PC-3 (cell line): Measurements from ENCODE around the gene TMEM270.

ENCODE experiments used
- EZH2 ChIP-seq: fragments of 300-600 bp; sonication (generic); IDR thresholded peaks from one replicate; pipeline ENCODE4 v1.6.1; 2017; ENCODE audit warnings: antibody characterized with exemption, mild to moderate bottlenecking, low read length; ENCODE audit not compliant: unreplicated experiment
- EZH2phosphoT487 ChIP-seq: fragments of 300-600 bp; sonication (generic); IDR thresholded peaks from 2 replicates; pipeline ENCODE4 v1.6.1; 2018; ENCODE audit warnings: mild to moderate bottlenecking, antibody characterized with exemption, low read length, borderline replicate concordance
- TF ChIP-seq, protein P1 (sequence below): fragments of 300-600 bp; sonication (generic); conservative IDR thresholded peaks from 2 replicates; pipeline ENCODE4 v1.5.1; 2017; ENCODE audit warnings: antibody characterized with exemption, low read depth, mild to moderate bottlenecking, low read length

- TF ChIP-seq, protein P1, sequence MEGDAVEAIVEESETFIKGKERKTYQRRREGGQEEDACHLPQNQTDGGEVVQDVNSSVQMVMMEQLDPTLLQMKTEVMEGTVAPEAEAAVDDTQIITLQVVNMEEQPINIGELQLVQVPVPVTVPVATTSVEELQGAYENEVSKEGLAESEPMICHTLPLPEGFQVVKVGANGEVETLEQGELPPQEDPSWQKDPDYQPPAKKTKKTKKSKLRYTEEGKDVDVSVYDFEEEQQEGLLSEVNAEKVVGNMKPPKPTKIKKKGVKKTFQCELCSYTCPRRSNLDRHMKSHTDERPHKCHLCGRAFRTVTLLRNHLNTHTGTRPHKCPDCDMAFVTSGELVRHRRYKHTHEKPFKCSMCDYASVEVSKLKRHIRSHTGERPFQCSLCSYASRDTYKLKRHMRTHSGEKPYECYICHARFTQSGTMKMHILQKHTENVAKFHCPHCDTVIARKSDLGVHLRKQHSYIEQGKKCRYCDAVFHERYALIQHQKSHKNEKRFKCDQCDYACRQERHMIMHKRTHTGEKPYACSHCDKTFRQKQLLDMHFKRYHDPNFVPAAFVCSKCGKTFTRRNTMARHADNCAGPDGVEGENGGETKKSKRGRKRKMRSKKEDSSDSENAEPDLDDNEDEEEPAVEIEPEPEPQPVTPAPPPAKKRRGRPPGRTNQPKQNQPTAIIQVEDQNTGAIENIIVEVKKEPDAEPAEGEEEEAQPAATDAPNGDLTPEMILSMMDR, result no peak
- TF ChIP-seq EZH2 (no peak), EZH2phosphoT487 (no peak)
These were observed 35.5 kb downstream of the TMEM270 start for GRCh38 chr7:73896454-73896853.
